K562 (cell line): Measurements from ENCODE around the gene C19orf47. TPM values are rescaled to one million over a fixed set of nuclear protein-coding genes. Genes with fewer than 3 reads are reported as not detected.
A peak's percentile ranks its signal among the peaks of the same experiment; 100 is the strongest.

Experiments
- ATAC-seq: fragments of 200-7000 bp; cut with Tn5 transposase; 3 replicates; pipeline ENCODE4 v1.9.1; 2020; ENCODE audit warnings: moderate library complexity
- BruUV-seq: library from RNA; stranded (reverse); fragments of 400-500 nt; replicated peaks from 2 replicates; lab custom pipeline; 2021; lab: Mats Ljungman, UMichigan
- CTCF ChIA-PET: fragments of 300-600 bp; formaldehyde crosslinking; extraction: SDS; loops from one replicate; lab custom pipeline; 2021; ENCODE audit warnings: low intra/inter-chr PET ratio; lab: Yijun Ruan, JAX
- POLR2A ChIA-PET: fragments of 300-600, 350-650 bp; sonication (Branson Sonifier 250); formaldehyde crosslinking; extraction: SDS; loops from one replicate; lab custom pipeline; 2021; ENCODE audit warnings: antibody characterized with exemption, inconsistent platforms; lab: Yijun Ruan, JAX
- DNase-seq, 4 experiments: peaks; one replicate each; pipeline versions ENCODE4 v3.0.0 to v3.0.0-alpha.2; 2011 to 2018; ENCODE audit warnings: low spot score in 3 of 4, mixed read lengths in 3 of 4; ENCODE audit errors: extremely low read depth in 1 of 4
- FAIRE-seq: peaks from 2 replicates; lab custom pipeline; 2011; peaks lifted over from hg19 to GRCh38; lab: Jason Lieb, UNC
- H2AFZ ChIP-seq: 2 replicates; pipeline ENCODE4 v1.6.0; 2011; ENCODE audit warnings: low read depth, low read length, control low read depth, inconsistent platforms
- H3K27ac ChIP-seq: fragments of 200-600 bp; 3 replicates; pipeline ENCODE4 v1.8.0; 2011; ENCODE audit warnings: low read depth, mild to moderate bottlenecking, control low read depth, inconsistent platforms, low read length, moderate library complexity, mixed read lengths; ENCODE audit errors: extremely low read depth
- H3K27me3 ChIP-seq, 2 experiments: fragments of 300-600 bp in 1 of 2; 2 replicates in 1 of 2; 3 replicates in 1 of 2; pipeline versions ENCODE4 v1.6.0 to v1.8.0; 2011; ENCODE audit warnings: inconsistent platforms in 2 of 2, low read length in 2 of 2, mild to moderate bottlenecking in 1 of 2, mixed read lengths in 1 of 2, moderate library complexity in 1 of 2; ENCODE audit not compliant: control insufficient read depth in 2 of 2, insufficient read depth in 2 of 2
- H3K36me3 ChIP-seq: fragments of 300-600 bp; 3 replicates; pipeline ENCODE4 v1.8.0; 2011; ENCODE audit warnings: mild to moderate bottlenecking, low read length, inconsistent platforms; ENCODE audit not compliant: control insufficient read depth, insufficient read depth
- H3K4me1 ChIP-seq, 2 experiments: fragments of 200-600 bp in 1 of 2; replicated peaks in 1 of 2; 2 replicates in 1 of 2; 3 replicates in 1 of 2; pipeline versions ENCODE4 v1.5.1 to v1.8.0; 2011; ENCODE audit warnings: inconsistent platforms in 2 of 2, low read length in 2 of 2, mild to moderate bottlenecking in 1 of 2, mixed read lengths in 1 of 2, moderate library complexity in 1 of 2; ENCODE audit not compliant: control insufficient read depth in 2 of 2, insufficient read depth in 2 of 2
- H3K4me2 ChIP-seq: 2 replicates; pipeline ENCODE4 v1.6.1; 2011; ENCODE audit warnings: low read length, control low read depth, inconsistent platforms, mixed read lengths; ENCODE audit not compliant: insufficient read depth
- H3K4me3 ChIP-seq: fragments of 200-600 bp; sonication (generic), shearing (Covaris generic); 2 replicates; pipeline ENCODE4 v1.5.1; 2016; ENCODE audit warnings: control low read depth, inconsistent platforms
- H3K79me2 ChIP-seq: fragments of 200-600 bp; 3 replicates; pipeline ENCODE4 v1.8.0; 2011; ENCODE audit warnings: low read length, inconsistent platforms; ENCODE audit not compliant: control insufficient read depth, insufficient read depth
- H3K9ac ChIP-seq, 2 experiments: 2 replicates each; pipeline versions ENCODE4 v1.6.0 to v1.6.1; 2011; ENCODE audit warnings: low read depth in 2 of 2, low read length in 2 of 2, control low read depth in 1 of 2, inconsistent platforms in 1 of 2, mild to moderate bottlenecking in 1 of 2, mixed read lengths in 1 of 2; ENCODE audit not compliant: insufficient read depth in 1 of 2
- H3K9me1 ChIP-seq: one replicate; pipeline ENCODE4 v1.6.0; 2011; ENCODE audit warnings: inconsistent platforms, mild to moderate bottlenecking, low read length, moderate library complexity; ENCODE audit not compliant: control insufficient read depth, insufficient read depth
- H3K9me3 ChIP-seq: replicated peaks from 2 replicates; pipeline ENCODE4 v1.5.1; 2011; ENCODE audit warnings: low read depth, low read length, inconsistent platforms; ENCODE audit not compliant: control insufficient read depth, insufficient read depth
- H4K20me1 ChIP-seq: replicated peaks from 2 replicates; pipeline ENCODE4 v1.6.1; 2011; ENCODE audit warnings: low read length, inconsistent platforms, mixed read lengths; ENCODE audit not compliant: control insufficient read depth, insufficient read depth
- CREB5 ChIP-seq: fragments of 250-450 bp; sonication (Bioruptor Pico); IDR thresholded peaks from 2 replicates; pipeline ENCODE4 v1.5.0; 2020; ENCODE audit warnings: mild to moderate bottlenecking
- FOXA1 ChIP-seq: fragments of 450-650 bp; IDR thresholded peaks from 2 replicates; pipeline ENCODE4 v1.6.1; 2016; ENCODE audit warnings: mild to moderate bottlenecking, borderline replicate concordance
- MNT ChIP-seq, 2 experiments: fragments of 450-650 bp; conservative IDR thresholded peaks; 2 replicates each; pipeline ENCODE4 v1.6.1; 2017; ENCODE audit warnings: mild to moderate bottlenecking in 2 of 2, moderate library complexity in 2 of 2
- NR4A1 ChIP-seq, 2 experiments: fragments of 250-450 bp in 1 of 2; fragments of 450-650 bp in 1 of 2; sonication (Bioruptor Pico) in 1 of 2; IDR thresholded peaks; 2 replicates each; pipeline versions ENCODE4 v1.4.0 to v1.6.1; 2016 to 2020; ENCODE audit warnings: mild to moderate bottlenecking in 2 of 2, missing compliant biosample characterization in 1 of 2, missing genetic modification characterization in 1 of 2, moderate library complexity in 1 of 2
- REST ChIP-seq, 2 experiments: fragments of 450-650 bp; formaldehyde crosslinking in 1 of 2; IDR thresholded peaks; 2 replicates each; pipeline versions ENCODE4 v1.4.0 to v1.6.1; 2014 to 2020; ENCODE audit warnings: mild to moderate bottlenecking in 2 of 2, borderline replicate concordance in 1 of 2, low read depth in 1 of 2
- SIRT6 ChIP-seq: IDR thresholded peaks from one replicate; pipeline ENCODE4 v1.6.1; 2012; ENCODE audit warnings: low read depth, mild to moderate bottlenecking, control low read depth, inconsistent platforms, low read length, moderate library complexity
- ZNF740 ChIP-seq, 3 experiments: fragments of 200-800 bp in 1 of 3; sonication (Bioruptor generic) in 1 of 3; sonication (generic) in 1 of 3; formaldehyde crosslinking in 1 of 3; IDR thresholded peaks; 2 replicates each; pipeline versions ENCODE4 v1.6.1 to v1.8.0; 2016 to 2022; ENCODE audit warnings: mild to moderate bottlenecking in 2 of 3, missing compliant biosample characterization in 2 of 3, missing genetic modification characterization in 2 of 3, missing genetic modification reagents in 1 of 3
- WGBS: fragments of 100-300 bp; shearing (Covaris generic); methylation state at CpG from one replicate; pipeline ENCODE4 v1.1.6; 2016; ENCODE audit warnings: low coverage, mixed read lengths; ENCODE audit not compliant: insufficient coverage; ENCODE audit errors: missing lambda C conversion rate; 5-methylcytosine and 5-hydroxymethylcytosine counted together
- in situ Hi-C: fragments of 300-500 bp; cut with MboI; formaldehyde crosslinking; loops from 4 replicates; pipeline ENCODE4 v1.15.0; 2018; ENCODE audit warnings: inconsistent platforms, mixed read lengths
- intact Hi-C: fragments of 100-400 bp; cut with micrococcal nuclease; formaldehyde crosslinking; loops from 2 replicates; pipeline ENCODE4 v1.14.2; 2022
- polyA plus RNA-seq, 8 experiments: library from polyadenylated mRNA; depleted of rRNA in 4 of 8; stranded (reverse) in 5 of 8; unstranded in 3 of 8; fragments of >200 nt; fragmentation: Nextera tagmentation in 2 of 8; fragmentation: Illumina TruSeq in 1 of 8; extraction: Ambion mirVana in 2 of 8; extraction: Trizol in 1 of 8; gene quantifications; 2 replicates each; pipeline versions ENCODE4 v1.2.1 to v1.2.3, GENCODE V29; 2011 to 2014; ENCODE audit warnings: inconsistent platforms in 1 of 8, missing spikeins in 1 of 8
- total RNA-seq, 7 experiments: library from RNA; depleted of rRNA in 6 of 7; stranded (reverse); fragments of >200 nt in 6 of 7; fragmentation: Illumina TruSeq in 2 of 7; extraction: Trizol in 2 of 7; gene quantifications; 2 replicates each; pipeline versions ENCODE4 v1.2.1 to v1.2.3, GENCODE V29; 2011 to 2021; ENCODE audit warnings: low replicate concordance in 1 of 7

The C19orf47 gene
- total and polyA plus RNA-seq, 9 of the 15 experiments (the other 6 are each of a cell fraction or from before 2014, with no cell fraction given) = 0.08 to 26.1 (median 14.7) TPM

GRCh38 chr19:40395956-40396355, 47.8 kb upstream of the C19orf47 start:
- H3K79me2 ChIP-seq = no peaks in the 10 kb centered on the region
- no peaks in the 10 kb centered on the region for H3K9me3 ChIP-seq
- 0 out of 2 replicates have a peak, but pooled peaks cover 5% of the 10 kb centered on the region for H4K20me1 ChIP-seq
- H3K36me3 ChIP-seq = no peaks in the 10 kb centered on the region
- peaks cover 18 to 34% of the 10 kb centered on the region in 2 experiments for H3K27me3 ChIP-seq
- peak overlapping the region in 1 of 2 experiments; percentile 79; a peak in 2 of 4 replicates for H3K9ac ChIP-seq
- H3K4me2 ChIP-seq = no peak overlapping the region
- no TSS peak for BruUV-seq
- ChIA-PET CTCF (no interaction called here), POLR2A (interaction anchor here (0.6 to 2.2 kb wide), 10 partner anchors 8 to 69 kb away, joined by 3 to 6 read pairs (median 4); partner anchors contain the start of gene PRX)
- no peak overlapping the region for H3K27ac ChIP-seq
- intact Hi-C loops = no loop called here
- no peak for FAIRE-seq
- H3K4me3 ChIP-seq = no peak overlapping the region
- no peaks in the 10 kb centered on the region for H3K9me1 ChIP-seq
- H2AFZ ChIP-seq = no peak overlapping the region
- in situ Hi-C loops = no loop called here
- peaks cover 17 to 53% of the 10 kb centered on the region in 2 experiments for H3K4me1 ChIP-seq
- TF ChIP-seq MNT (conservative IDR thresholded peaks at IDR 0.05) (no peak), ZNF740 (CRISPR knock-in tag; IDR thresholded peaks at IDR 0.05) (no peak), ZNF740 (tag; IDR thresholded peaks at IDR 0.05) (no peak), CREB5 (CRISPR knock-in tag) (no peak), SIRT6 (no peak), FOXA1 (no peak), REST (IDR thresholded peaks at IDR 0.05; ENCODE audit: borderline replicate concordance) (no peak), REST (CRISPR knock-in tag; IDR thresholded peaks at IDR 0.05; ENCODE audit: low read depth) (no peak), NR4A1 (CRISPR knock-in tag; IDR thresholded peaks at IDR 0.05) (no peak), NR4A1 (tag; IDR thresholded peaks at IDR 0.05) (no peak)
- no peak for ATAC-seq
- 7% methylated on average over 14 of the region's 14 CpGs for WGBS
- DNase-seq = no peak
